ENCODE results near the gene GNG7. TPM values are rescaled to one million over a fixed set of nuclear protein-coding genes. Genes with fewer than 3 reads are reported as not detected.
"Not testable (repeated sequence)": the region's sequence is repeated elsewhere in the genome, so short reads cannot be mapped to it uniquely, and the experiment has no call there.

Gene GNG7
- polyA plus RNA-seq, 1 donor: 2.4 TPM

DNA sequence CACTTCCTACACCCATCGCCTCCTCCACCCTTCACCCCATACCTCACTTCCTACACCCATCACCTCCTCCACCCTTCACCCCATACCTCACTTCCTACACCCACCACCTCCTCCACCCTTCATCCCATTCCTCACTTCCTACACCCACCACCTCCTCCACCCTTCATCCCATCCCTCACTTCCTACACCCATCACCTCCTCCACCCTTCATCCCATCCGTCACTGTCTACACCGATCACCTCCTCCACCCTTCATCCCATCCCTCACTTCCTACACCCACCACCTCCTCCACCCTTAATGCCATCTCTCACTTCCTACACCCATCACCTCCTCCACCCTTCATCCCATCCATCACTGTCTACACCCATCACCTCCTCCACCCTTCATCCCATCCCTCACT lies 10.7 kb upstream of the GNG7 start:
- DNase-seq (ENCODE audit: low read depth): not testable (repeated sequence)

DNA sequence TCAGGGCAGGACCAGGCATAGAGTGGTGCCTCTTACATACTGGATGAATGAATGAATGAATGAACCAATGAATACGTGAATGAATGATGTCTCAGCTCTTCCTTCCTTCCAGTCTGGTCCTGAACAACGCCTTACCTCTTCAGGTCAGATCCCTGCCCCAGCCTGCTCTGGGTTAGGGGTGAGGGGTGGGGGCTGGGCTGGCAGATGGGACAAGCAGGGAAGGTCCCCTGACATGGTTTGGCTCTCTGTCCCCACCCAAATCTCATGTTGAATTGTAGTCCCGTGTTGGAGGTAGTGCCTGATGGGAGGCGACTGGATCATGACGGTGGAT lies 9.3 kb upstream of the GNG7 start:
- no peak for DNase-seq (ENCODE audit: low read depth)

GRCh38 chr19:2711172-2711874 lies 8.8 kb upstream of the GNG7 start:
- DNase-seq (ENCODE audit: low read depth): no peak

DNA sequence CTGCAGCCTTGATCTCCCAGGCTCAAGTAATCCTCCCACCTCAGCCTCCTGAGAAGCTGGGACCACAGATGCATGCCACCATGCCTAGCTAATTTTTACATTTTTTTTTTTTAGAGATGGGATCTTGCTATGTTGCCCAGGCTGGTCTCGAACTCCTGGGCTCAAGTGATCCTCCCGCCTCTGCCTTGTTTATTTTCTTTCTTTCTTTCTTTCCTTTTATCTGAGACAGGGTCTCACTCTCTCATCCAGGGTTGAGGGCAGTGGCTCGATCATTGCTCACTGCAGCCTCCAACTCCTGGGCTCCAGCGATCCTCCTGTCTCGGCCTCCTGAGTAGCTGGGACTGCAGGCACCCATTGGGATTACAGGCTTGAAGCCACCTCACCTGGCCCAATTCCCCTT lies 3.8 kb upstream of the GNG7 start:
- DNase-seq (ENCODE audit: low read depth): no peak

GRCh38 chr19:2703691-2704216 lies 1.3 kb upstream of the GNG7 start:
- DNase-seq (ENCODE audit: low read depth): no peak

- DNase-seq (ENCODE audit: low read depth): no peak
Measured at GRCh38 chr19:2703077-2703437, 563 bp upstream of the GNG7 start.

DNA sequence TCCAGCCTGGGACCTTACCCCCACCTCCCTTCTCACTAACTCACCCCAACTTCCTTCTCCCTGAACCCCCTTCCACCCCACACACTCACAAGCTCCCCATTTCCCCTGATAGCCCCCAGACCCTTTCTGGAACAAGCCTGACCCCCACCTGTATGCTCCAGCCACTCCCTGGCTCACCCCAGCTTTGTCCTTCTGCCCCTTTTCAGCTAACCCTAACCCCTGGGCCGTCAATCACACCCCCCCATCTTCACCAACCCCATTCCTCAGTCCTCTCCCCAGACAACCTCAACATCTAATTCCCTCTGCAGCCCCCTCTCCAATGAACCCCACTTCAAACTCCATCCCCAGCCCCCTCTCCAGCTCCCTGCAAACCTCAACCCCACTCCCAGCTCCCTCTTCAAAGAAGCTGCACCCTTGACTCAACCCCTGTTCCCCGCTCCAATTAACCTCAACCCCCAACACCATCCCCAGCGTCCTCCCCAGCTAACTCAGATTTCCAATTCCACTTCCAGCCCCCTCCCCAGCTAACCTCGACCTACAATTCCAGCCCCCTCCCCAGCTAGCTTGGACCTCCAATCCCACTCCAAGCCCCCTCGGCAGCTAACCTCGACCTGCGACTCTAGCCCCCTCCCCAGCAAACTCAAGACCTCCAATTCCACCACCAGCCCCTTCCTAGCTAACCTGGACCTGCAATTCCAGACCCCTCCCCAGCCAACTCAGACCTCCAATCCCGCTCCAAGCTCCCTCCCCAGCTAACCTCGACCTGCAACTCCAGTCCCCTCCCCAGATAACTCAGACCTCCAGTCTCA lies 929 bp downstream of the GNG7 start:
- DNase-seq (ENCODE audit: low read depth): no peak

DNA sequence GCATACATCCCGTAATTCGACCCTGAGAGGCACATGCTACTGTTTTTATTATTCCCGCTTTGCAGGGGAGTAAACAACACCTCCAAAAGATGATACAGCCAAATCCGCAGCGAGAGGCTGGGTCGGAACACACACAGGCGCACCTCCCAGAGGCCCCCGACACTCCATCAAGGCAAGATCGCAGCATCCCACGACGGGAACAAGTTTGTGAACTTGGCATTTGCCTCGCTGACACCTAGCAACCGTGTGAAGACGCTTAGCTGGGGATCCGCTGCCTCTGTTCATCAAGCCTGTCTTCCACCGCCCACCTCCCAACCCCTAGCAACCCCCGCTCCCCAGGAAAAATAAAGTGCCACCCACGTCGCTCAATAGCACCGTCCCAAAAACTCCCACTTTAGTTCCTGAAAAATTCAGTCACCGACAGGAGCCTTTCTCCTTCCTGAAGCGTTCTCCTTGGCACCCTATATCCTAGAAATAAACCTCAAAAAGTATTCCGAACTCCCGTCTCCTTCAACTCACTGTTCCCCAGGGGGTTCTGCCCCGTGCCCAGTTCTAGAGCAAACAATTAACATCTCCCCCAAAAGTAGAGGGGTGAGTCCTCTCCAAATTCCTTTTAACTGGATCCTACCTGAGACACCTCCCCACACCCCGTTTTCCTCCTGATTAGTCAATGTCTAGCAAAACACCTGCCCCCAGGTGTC lies 1.7 kb downstream of the GNG7 start:
- no peak for DNase-seq (ENCODE audit: low read depth)

DNA sequence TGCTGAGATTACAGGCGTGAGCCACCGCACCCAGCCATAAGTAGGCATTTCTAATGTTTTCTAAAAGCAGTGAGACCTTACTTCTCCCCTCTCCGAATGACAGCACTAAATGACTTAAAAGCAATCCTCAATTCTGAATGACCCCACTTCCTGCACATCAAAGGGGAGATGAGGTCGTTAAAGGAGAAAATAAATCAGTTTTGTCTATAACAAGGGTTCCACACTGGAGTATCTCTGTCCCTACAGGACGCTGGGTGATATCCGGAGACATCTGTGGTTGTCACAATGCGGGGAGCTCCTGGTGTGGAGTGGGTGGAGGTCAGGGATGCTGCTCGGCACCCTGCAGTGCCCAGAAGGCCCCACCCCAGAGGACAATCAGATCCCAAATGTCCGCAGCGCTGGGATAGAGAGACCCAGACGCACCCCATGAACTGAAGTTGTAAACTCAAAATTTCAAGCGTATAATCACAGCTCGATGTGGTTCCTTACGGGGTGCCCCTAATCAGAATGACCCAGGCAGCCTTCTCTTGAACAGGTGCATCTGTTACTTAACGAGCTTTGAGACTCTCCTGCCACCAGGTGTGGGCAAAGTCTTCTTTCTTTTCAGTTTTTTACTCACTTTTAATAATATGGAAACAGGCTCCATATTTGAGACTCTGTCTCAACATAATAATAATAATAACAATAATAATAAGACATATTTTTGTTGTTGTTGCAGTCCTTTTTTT lies 2.9 kb downstream of the GNG7 start:
- no peak for DNase-seq (ENCODE audit: low read depth)

DNA sequence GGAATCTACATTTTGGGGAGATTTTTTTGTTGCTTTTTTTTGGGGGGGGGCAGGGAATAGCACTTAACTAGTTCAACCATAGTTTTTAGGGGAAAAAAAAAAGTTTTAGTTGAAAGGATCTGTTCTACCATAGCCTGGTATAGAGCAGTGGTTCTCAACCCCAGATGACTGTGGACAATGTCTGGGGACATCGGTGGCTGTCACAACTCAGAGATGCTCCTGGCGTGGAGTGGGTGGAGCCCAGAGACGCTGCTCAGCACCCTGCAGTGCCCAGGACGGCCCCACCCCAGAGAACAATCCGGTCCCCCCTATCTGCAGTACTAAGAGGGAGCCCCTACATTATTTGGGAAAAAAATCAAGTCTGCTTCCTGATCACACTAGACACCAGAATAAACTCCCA lies 8.3 kb downstream of the GNG7 start:
- DNase-seq (ENCODE audit: low read depth): no peak

- DNase-seq (ENCODE audit: low read depth): no peak
Measured at GRCh38 chr19:2693492-2694160, 8.9 kb downstream of the GNG7 start.

- DNase-seq (ENCODE audit: low read depth): no peak
Measured at GRCh38 chr19:2691951-2692350, 10.5 kb downstream of the GNG7 start.

DNA sequence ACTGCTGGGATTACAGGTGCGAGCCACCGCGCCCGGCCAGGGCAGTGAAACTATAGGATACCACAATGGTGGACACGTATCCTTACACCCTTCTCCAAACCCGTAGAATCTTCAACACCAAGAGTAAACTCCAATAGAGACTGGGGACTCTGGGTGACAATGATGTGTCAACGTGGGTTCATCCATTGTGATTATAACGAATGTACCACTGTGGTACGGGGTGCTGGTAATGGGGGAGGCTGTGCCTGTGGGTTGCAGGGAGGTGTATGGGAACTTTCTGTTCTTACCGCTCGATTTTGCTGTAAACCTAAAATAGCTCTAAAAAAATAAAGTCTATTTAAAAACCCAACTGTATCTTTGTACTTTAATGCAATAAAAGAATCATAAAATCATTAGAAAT lies 11.6 kb downstream of the GNG7 start:
- no peak for DNase-seq (ENCODE audit: low read depth)

DNA sequence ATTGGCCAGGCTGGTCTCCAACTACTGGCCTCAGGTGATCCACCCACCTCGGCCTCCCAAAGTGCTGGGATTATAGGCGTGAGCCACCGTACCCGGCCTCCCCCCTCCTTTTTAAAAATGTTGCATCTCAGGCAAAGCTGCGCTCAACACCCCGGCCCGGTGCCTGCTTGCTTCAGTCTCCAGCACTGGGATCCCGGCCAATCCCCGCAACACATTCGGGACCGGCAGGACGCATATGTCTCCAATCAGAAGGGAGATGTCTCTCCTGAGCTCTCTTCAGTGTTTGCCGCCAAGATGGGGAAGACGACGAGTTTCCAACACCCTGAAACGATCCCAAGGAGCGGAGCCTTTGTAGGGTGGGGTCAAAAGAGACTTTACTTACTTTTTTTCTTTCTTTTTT lies 16.1 kb downstream of the GNG7 start:
- DNase-seq (ENCODE audit: low read depth): no peak

GRCh38 chr19:2685204-2685704 lies 17.2 kb downstream of the GNG7 start:
- no peak for DNase-seq (ENCODE audit: low read depth)

DNA sequence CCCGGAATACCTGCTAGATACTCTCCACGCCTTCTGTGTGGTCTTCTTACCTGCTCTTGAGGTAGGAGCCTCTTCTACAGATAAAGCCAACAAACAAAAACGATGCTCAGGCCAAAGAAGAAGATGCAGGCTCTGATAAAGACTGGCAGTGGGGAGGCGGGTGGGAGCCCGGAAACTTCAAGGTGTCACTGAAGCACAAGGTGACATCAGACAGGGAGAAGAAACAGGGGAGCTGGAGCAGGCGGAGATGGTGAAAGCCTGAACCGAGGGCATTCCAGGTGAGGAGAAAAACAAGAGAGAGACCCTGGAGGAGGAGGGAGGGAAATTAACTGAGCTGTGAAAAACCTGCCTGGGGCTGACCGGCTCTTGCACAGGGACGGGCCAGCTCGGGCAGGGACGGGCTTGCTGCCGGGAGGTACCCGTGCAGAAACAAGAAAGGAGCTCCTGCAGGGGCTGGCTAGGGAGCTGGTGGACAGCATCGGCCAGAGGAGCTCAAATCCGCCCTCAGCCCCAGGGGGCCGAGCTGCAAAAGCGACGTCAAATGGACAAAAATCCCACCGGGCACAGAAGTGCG lies 19.0 kb downstream of the GNG7 start:
- DNase-seq (ENCODE audit: low read depth): no peak

DNA sequence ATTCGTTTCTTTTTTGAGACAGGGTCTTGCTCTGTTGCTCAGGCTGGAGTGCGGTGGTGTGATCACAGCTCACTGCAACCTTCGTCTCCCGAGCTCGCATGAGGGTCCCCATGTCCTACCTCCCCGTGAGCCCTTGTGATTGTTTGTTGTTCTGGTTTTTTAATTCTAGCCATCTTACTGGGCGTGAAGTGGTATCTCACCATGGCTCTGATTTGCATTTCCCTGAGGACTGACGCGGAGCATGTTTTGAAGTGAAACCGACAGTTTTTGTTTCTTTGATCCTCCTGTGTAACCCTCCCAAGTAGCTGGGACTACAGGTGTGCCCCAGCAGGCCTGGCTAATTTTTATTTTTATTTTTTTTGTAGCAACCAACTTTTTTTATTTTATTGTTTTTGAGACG lies 21.7 kb downstream of the GNG7 start:
- no peak for DNase-seq (ENCODE audit: low read depth)

GRCh38 chr19:2679439-2679838 lies 23.1 kb downstream of the GNG7 start:
- DNase-seq (ENCODE audit: low read depth): no peak

- DNase-seq (ENCODE audit: low read depth): not testable (repeated sequence)
Measured at GRCh38 chr19:2678948-2679347, 23.5 kb downstream of the GNG7 start.

- DNase-seq (ENCODE audit: low read depth): no peak
Measured at GRCh38 chr19:2678044-2678671, 24.3 kb downstream of the GNG7 start.
